GM23338 (cell line): ENCODE measurements around the gene PIK3C2G. TPM values are rescaled to one million over a fixed set of nuclear protein-coding genes. Genes with fewer than 3 reads are reported as not detected.

Experiments
- ATAC-seq: fragments of 200-7000 bp; cut with Tn5 transposase; 3 replicates; pipeline ENCODE4 v1.9.1; 2020
- DNase-seq: peaks from one replicate; pipeline ENCODE4 v3.0.0-alpha.2; 2015; ENCODE audit warnings: low spot score
- H2AFZ ChIP-seq: fragments of 200-600 bp; sonication (generic); 2 replicates; pipeline ENCODE4 v1.8.0; 2016; ENCODE audit warnings: antibody characterized with exemption, mild to moderate bottlenecking, moderate library complexity
- H3F3A ChIP-seq: fragments of 200-600 bp; sonication (generic); replicated peaks from 2 replicates; pipeline ENCODE4 v1.8.0; 2017; ENCODE audit warnings: antibody characterized with exemption, mixed run types, low read depth
- H3K27ac ChIP-seq: fragments of 200-600 bp; sonication (generic); 2 replicates; pipeline ENCODE4 v1.6.1; 2016; ENCODE audit warnings: low read depth
- H3K27me3 ChIP-seq: fragments of 200-600 bp; sonication (generic); 2 replicates; pipeline ENCODE4 v1.8.0; 2016; ENCODE audit warnings: mild to moderate bottlenecking, mixed run types, moderate library complexity; ENCODE audit not compliant: insufficient read depth
- H3K36me3 ChIP-seq: fragments of 200-600 bp; sonication (generic); 2 replicates; pipeline ENCODE4 v1.8.0; 2016; ENCODE audit warnings: mild to moderate bottlenecking; ENCODE audit not compliant: insufficient read depth
- H3K4me1 ChIP-seq: fragments of 200-600 bp; sonication (generic); 2 replicates; pipeline ENCODE4 v1.8.0; 2016; ENCODE audit warnings: mild to moderate bottlenecking, moderate library complexity; ENCODE audit not compliant: insufficient read depth
- H3K4me2 ChIP-seq: fragments of 200-600 bp; sonication (generic); 2 replicates; pipeline ENCODE4 v1.7.1; 2017; ENCODE audit warnings: mixed run types
- H3K4me3 ChIP-seq: fragments of 200-600 bp; sonication (generic); 2 replicates; pipeline ENCODE4 v1.6.1; 2016; ENCODE audit warnings: mixed run types
- H3K79me2 ChIP-seq: fragments of 200-600 bp; sonication (generic); replicated peaks from 2 replicates; pipeline ENCODE4 v1.8.0; 2017; ENCODE audit warnings: mild to moderate bottlenecking; ENCODE audit not compliant: insufficient read depth
- H3K9me2 ChIP-seq: fragments of 200-600 bp; sonication (generic); 2 replicates; pipeline ENCODE4 v1.8.0; 2017; ENCODE audit not compliant: insufficient read depth
- H4K20me1 ChIP-seq: fragments of 200-600 bp; sonication (generic); replicated peaks from 2 replicates; pipeline ENCODE4 v1.8.0; 2017; ENCODE audit warnings: mild to moderate bottlenecking; ENCODE audit not compliant: insufficient read depth
- H3K27ac Mint-ChIP-seq: 2 replicates; pipeline ENCODE4 v1.8.0; 2020; ENCODE audit warnings: inconsistent platforms, mild to moderate bottlenecking, moderate library complexity, mixed read lengths
- H3K27me3 Mint-ChIP-seq: 3 replicates; pipeline ENCODE4 v1.8.0; 2022; ENCODE audit warnings: low read depth, mild to moderate bottlenecking, moderate library complexity, mixed read lengths, inconsistent platforms; ENCODE audit not compliant: insufficient read depth, poor library complexity
- H3K36me3 Mint-ChIP-seq: 3 replicates; pipeline ENCODE4 v1.8.0; 2021; ENCODE audit warnings: low read depth, mild to moderate bottlenecking, inconsistent platforms, moderate library complexity, mixed read lengths
- H3K4me1 Mint-ChIP-seq: 3 replicates; pipeline ENCODE4 v1.8.0; 2020; ENCODE audit warnings: mild to moderate bottlenecking, inconsistent platforms, mixed read lengths
- H3K4me3 Mint-ChIP-seq: 3 replicates; pipeline ENCODE4 v1.8.0; 2021; ENCODE audit warnings: moderate library complexity, mild to moderate bottlenecking, inconsistent platforms, mixed read lengths
- H3K9me3 Mint-ChIP-seq: 3 replicates; pipeline ENCODE4 v1.8.0; 2020; ENCODE audit warnings: moderate library complexity, mild to moderate bottlenecking, inconsistent platforms, mixed read lengths
- CREB1 ChIP-seq: fragments of 250-450 bp; sonication (Bioruptor Pico); IDR thresholded peaks from 2 replicates; pipeline ENCODE4 v1.5.0; 2020; ENCODE audit warnings: low read depth, mild to moderate bottlenecking, moderate library complexity
- EZH2 ChIP-seq: fragments of 200-600 bp; sonication (generic); IDR thresholded peaks from one replicate; pipeline ENCODE4 v1.8.0; 2017; ENCODE audit warnings: antibody characterized with exemption, mild to moderate bottlenecking, low read depth; ENCODE audit not compliant: unreplicated experiment
- EZH2phosphoT487 ChIP-seq: fragments of 200-600 bp; sonication (generic); IDR thresholded peaks from one replicate; pipeline ENCODE4 v1.8.1; 2018; ENCODE audit warnings: antibody characterized with exemption; ENCODE audit not compliant: unreplicated experiment
- JUNB ChIP-seq: IDR thresholded peaks from one replicate; pipeline ENCODE4 v1.6.1; 2016; ENCODE audit warnings: antibody characterized with exemption; ENCODE audit not compliant: unreplicated experiment
- NANOG ChIP-seq: IDR thresholded peaks from 2 replicates; pipeline ENCODE4 v1.6.1; 2016; ENCODE audit warnings: antibody characterized with exemption, borderline replicate concordance
- POLR2AphosphoS5 ChIP-seq: IDR thresholded peaks from 2 replicates; pipeline ENCODE4 v1.6.1; 2016; ENCODE audit warnings: antibody characterized with exemption, low read depth
- REST ChIP-seq: IDR thresholded peaks from one replicate; pipeline ENCODE4 v1.6.1; 2018; ENCODE audit warnings: antibody characterized with exemption; ENCODE audit not compliant: unreplicated experiment
- STAT1 ChIP-seq: IDR thresholded peaks from one replicate; pipeline ENCODE4 v1.6.1; 2016; ENCODE audit warnings: antibody characterized with exemption; ENCODE audit not compliant: unreplicated experiment
- ZNF114 ChIP-seq: fragments of 250-450 bp; sonication (Bioruptor Pico); IDR thresholded peaks from 2 replicates; pipeline ENCODE4 v1.5.0; 2020; ENCODE audit warnings: mild to moderate bottlenecking, moderate library complexity
- ZNF331 ChIP-seq: fragments of 250-450 bp; sonication (Bioruptor Pico); IDR thresholded peaks from 2 replicates; pipeline ENCODE4 v1.5.0; 2020; ENCODE audit warnings: low read depth, mild to moderate bottlenecking, moderate library complexity
- polyA plus RNA-seq: library from polyadenylated mRNA; unstranded; fragments of >200 nt; fragmentation: Nextera tagmentation; extraction: Ambion mirVana; gene quantifications from 2 replicates; pipeline ENCODE4 v1.2.1, GENCODE V29; 2016
- total RNA-seq: library from RNA; depleted of rRNA; stranded (reverse); fragments of >200 nt; shearing (Covaris generic); gene quantifications from 2 replicates; pipeline ENCODE4 v1.2.3, GENCODE V29; 2014
- TF ChIP-seq, protein P1 (sequence below): IDR thresholded peaks from 2 replicates; pipeline ENCODE4 v1.6.1; 2016; ENCODE audit warnings: antibody characterized with exemption

The PIK3C2G gene
- total and polyA plus RNA-seq, 2 experiments from 2014 or later = not detected

DNA sequence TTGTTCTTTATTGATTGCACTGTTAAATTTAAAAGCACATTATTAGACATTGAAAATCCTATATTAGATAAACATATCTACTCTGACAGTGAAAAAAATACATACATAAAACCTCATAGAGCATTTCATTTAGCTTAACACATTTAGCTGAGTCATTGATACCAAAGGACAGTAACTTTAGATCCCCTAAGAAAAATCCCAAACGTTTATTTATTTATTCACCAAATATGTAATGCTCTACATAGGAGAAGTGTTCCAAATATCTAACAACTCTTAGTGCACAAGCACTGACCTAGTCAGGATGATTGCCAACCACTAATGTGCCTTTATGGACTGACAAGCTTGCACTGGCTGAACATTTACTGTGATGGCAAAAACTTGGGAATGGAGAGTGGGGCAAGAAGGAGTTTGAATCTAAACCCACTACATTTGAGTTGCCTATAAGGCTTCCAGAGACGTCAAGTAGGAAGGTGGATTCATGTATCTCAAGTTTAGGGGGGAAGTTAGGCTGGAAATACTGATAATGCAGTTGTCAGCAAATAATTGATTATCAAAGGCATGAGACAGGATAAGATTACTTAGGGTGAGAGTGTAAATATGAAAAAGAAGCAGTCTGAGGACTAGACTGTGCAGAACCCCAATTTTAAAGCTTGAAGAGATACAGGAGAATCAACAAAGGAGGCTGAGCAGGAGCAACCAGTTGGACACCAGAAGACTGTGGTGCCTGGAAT, 320.1 kb downstream of the PIK3C2G start (continued):
- TF ChIP-seq EZH2 = no peak
- no peak for TF ChIP-seq JUNB
- no peak for TF ChIP-seq POLR2AphosphoS5
- no peak for TF ChIP-seq REST
- TF ChIP-seq ZNF114 = no peak

DNA sequence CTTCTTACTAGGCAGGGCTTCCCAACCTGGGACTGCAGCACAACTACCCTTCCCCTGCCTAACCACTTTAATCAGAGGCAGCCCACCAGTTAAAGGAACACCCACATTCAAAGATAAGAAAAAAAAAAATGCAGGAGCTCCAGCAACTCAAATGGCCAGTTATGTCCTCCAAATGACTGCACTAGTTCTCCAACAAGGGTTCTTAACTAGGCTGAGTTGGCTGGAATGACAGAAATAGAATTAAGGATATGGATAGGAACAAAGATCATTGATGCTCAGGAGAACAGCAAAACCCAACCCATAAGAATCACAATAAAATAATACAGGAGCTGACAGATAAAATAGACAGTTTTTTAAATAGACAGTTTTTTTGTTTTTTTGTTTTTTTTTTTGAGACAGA, 322.3 kb downstream of the PIK3C2G start:
- no peak overlapping the region for H3K4me2 ChIP-seq
- Mint-ChIP-seq H3K9me3 (peaks cover 6% of the 10 kb centered on the region; the same call in 2 of the 3 replicates), H3K4me1 (no peaks in the 10 kb centered on the region), H3K27me3 (no peaks in the 10 kb centered on the region), H3K4me3 (no peak overlapping the region), H3K36me3 (no peaks in the 10 kb centered on the region; the same call in 2 of the 3 replicates), H3K27ac (no peak overlapping the region)
- no peaks in the 10 kb centered on the region for H3K27me3 ChIP-seq
- TF ChIP-seq ZNF331 (CRISPR knock-in tag) (no peak), EZH2phosphoT487 (no peak), POLR2AphosphoS5 (no peak), ZNF114 (no peak), EZH2 (no peak), STAT1 (no peak), CREB1 (CRISPR knock-in tag) (no peak), REST (no peak), NANOG (no peak)
- TF ChIP-seq, protein P1, sequence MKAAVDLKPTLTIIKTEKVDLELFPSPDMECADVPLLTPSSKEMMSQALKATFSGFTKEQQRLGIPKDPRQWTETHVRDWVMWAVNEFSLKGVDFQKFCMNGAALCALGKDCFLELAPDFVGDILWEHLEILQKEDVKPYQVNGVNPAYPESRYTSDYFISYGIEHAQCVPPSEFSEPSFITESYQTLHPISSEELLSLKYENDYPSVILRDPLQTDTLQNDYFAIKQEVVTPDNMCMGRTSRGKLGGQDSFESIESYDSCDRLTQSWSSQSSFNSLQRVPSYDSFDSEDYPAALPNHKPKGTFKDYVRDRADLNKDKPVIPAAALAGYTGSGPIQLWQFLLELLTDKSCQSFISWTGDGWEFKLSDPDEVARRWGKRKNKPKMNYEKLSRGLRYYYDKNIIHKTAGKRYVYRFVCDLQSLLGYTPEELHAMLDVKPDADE = no peak
- ATAC-seq (no peak), DNase-seq (no peak)
- H3F3A ChIP-seq = no peaks in the 10 kb centered on the region
- peaks cover 11% of the 10 kb centered on the region; the same call in 1 of the 2 replicates for H3K9me2 ChIP-seq
- no peak overlapping the region for H2AFZ ChIP-seq
- H3K27ac ChIP-seq = no peak overlapping the region
- no peak overlapping the region for H3K4me3 ChIP-seq
- H4K20me1 ChIP-seq = no peaks in the 10 kb centered on the region
- H3K79me2 ChIP-seq = no peaks in the 10 kb centered on the region
- no peaks in the 10 kb centered on the region for H3K4me1 ChIP-seq
- H3K36me3 ChIP-seq = peaks cover 3% of the 10 kb centered on the region; the same call in 1 of the 2 replicates
